Fibroblast of lung (primary cell): ENCODE data around the gene KAT7.

Experiments used
- CTCF ChIP-seq, 2 donors: IDR thresholded peaks in 1 of 2; conservative IDR thresholded peaks in 1 of 2; 1 replicate in 1 of 2; 2 replicates in 1 of 2; pipeline ENCODE4 v1.5.1; 2011 to 2012; ENCODE audit warnings: low read length in 2 of 2, control low read depth in 1 of 2, inconsistent platforms in 1 of 2, low read depth in 1 of 2, mild to moderate bottlenecking in 1 of 2
- EZH2 ChIP-seq: IDR thresholded peaks from 2 replicates; pipeline ENCODE4 v1.5.1; 2012; ENCODE audit warnings: low read length, control low read depth, mild to moderate bottlenecking; ENCODE audit errors: missing control alignments

DNA sequence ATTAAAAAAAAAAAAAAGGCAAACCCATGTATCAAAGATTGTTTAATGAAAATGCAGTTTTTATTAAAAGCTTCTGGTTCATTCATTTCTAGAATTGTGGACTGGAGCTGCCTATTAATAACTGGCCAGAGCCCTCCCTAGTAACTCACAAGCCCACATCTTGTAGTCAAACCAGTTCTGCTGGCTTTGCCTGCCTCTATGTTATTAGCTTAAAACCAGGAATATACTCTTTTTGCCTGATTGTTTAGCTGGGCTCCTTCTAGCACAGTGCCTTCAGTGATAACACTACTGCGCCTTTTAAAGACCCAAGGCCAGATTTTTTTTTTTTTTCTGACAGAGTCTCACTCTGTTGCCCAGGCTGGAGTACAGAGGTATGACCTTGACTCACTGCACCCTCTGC, 33.4 kb downstream of the KAT7 start:
- TF ChIP-seq CTCF (conservative IDR thresholded peaks at IDR 0.05 in 1 of 2, IDR thresholded peaks at IDR 0.05 in 1 of 2; ENCODE audit: low read depth in 1 of 2, low read length in 2 of 2) (no peak), EZH2 (no peak)
